HG03575 (cell line): Measurements from ENCODE around the gene EDAR.

ENCODE experiments used
- ATAC-seq: cut with Tn5 transposase; IDR thresholded peaks from one replicate; pipeline ENCODE4 v1.9.1; 2021; ENCODE audit not compliant: unreplicated experiment, insufficient number of reproducible peaks, low FRiP score; ENCODE audit errors: extremely low read depth

EDAR gene

GRCh38 chr2:108988796-108989713 lies at the start of gene EDAR:
Gene EDAR (minus strand): TSS chr2:108989220. CDS start chr2:108931014, 58,206 bp downstream.
- ATAC-seq, result no peak

- ATAC-seq, result no peak
Measured at GRCh38 chr2:109033171-109033570, 44.2 kb upstream of the EDAR start.

DNA sequence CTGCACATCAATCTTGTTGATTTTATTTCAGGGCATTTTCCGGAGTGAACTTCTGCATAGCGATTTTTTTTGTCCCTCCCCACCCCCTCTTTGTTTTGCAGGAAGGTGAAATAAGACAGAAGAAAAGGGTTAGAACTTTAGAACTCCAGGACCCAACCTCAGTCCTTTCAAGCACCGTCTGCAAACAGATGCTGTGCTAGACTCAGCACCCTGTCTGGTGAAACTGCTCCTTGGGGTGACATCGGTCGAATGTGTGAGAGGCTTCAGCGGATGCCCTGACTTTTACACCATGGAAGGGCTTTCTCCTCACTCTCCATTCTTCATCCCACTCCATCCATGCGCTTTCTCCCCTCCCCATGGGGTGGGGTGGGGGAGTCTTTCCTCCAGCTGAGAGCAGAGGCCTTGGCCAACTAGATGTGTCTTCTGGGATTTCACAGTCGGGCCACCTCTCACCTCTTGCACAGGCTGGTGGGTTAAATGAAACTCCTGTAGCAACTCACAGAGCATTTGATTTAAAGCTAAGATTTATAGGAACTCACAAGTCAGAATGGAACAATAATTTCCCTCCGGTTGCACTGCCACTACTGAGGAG lies 43.3 kb upstream of the EDAR start:
- no peak for ATAC-seq

GRCh38 chr2:109031476-109032228 lies 42.6 kb upstream of the EDAR start:
- ATAC-seq, result no peak

GRCh38 chr2:109030870-109031475 lies 42.0 kb upstream of the EDAR start:
- ATAC-seq, result no peak

- ATAC-seq, result no peak
Measured at GRCh38 chr2:109029490-109030201, 40.6 kb upstream of the EDAR start.

GRCh38 chr2:109028738-109029489 lies 39.9 kb upstream of the EDAR start:
- no peak for ATAC-seq

GRCh38 chr2:109028277-109028676 lies 39.3 kb upstream of the EDAR start:
- ATAC-seq, result no peak

DNA sequence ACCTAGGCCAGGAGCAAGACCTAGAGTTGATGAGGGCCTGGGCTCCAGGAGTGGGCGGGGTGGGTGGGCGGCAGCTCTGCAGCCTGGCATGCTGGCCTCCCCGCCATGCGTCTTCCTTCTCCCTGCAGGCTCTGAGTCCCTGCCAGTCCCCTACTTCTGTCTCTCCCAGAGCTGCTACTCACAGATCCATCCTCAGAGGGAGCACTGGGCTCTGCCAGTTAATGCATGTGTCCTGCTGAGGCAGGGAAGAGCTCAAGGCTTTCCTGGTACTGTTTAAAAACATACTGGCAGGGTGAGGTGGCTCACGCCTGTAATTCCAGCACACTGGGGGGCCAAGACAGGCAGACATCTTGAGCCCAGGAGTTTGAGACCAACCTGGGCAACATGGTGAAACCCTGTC lies 38.7 kb upstream of the EDAR start:
- ATAC-seq, result no peak

- no peak for ATAC-seq
Measured at GRCh38 chr2:109024477-109024876, 35.5 kb upstream of the EDAR start.

GRCh38 chr2:109021895-109022300 lies 32.9 kb upstream of the EDAR start:
- ATAC-seq, result no peak

DNA sequence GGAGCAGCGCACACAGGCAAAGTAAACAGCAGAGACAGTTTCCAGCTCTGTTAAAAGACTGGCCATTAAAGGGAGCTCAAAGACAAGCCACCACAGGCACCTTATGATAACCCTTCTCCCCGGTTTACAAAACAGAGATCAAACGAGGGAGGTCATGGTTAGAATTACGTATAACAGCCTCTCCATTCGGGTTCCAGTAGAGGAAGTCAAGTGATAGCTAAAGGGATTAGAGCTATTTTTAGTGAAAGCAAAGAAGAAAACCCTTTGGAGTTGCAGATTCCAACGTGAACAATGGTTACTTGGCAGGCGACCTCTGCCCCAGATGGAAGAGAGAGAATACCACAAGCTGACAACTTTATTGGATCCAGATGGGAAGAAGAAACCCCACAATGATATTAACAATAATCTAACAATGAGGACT lies 31.2 kb upstream of the EDAR start:
- ATAC-seq, result no peak

- no peak for ATAC-seq
Measured at GRCh38 chr2:109018452-109018851, 29.4 kb upstream of the EDAR start.

GRCh38 chr2:109017017-109017416 lies 28.0 kb upstream of the EDAR start:
- ATAC-seq, result no peak

DNA sequence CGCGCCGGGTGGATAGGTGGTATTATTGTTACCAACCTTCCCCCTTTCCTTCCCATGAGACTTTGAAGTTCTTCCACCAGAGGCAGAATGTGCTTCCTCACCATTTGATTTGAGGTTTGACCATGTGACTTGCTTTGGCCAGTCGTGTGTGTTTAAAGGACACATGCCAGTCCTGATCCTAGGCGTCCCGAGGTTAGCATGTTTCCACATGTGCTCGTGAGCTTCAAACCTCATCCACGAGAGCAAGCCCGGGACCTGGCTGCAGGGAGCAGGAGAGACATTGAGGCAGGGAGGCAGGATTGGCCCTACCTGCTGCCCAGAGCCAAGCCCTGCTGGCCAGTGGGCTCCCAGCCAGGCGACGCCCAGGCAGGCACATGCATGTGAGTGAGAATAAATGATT lies 27.4 kb upstream of the EDAR start:
- no peak for ATAC-seq

GRCh38 chr2:109014476-109014875 lies 25.5 kb upstream of the EDAR start:
- no peak for ATAC-seq

GRCh38 chr2:109013051-109013450 lies 24.0 kb upstream of the EDAR start:
- ATAC-seq, result no peak

DNA sequence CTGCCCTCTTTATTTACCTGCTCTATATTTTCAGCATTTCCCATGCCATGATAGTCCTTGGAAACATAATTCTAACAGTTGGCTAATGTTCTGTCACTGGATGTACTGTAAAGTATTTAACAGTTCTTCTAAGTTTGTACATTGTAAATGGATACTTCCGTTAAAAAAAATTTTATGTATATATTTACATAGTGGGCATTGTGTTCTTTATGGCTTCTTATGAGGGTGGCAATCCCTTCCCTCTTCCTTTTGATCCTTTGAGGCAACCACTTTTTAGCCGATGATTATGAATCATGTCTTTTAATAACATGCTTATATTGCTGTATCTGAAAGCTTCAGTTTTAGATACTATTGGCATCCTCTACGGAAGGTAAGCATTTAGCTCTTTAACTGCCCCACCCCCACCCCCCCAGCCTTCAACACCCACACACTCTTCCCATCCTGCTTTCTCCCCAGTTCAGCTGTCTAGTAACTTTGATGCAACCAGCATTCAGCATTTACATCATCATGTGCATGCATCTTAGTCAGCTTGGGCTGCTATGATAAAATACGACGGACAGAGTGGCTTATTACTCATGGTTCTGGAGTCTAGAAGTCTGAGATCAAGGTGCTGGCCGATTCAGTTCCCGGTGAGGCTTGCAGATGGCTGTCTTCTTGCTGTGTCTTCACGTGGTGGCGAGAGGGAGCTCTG lies 21.0 kb upstream of the EDAR start:
- no peak for ATAC-seq
